A673 (cell line): ENCODE data around the gene B3GNT3. TPM values are rescaled to one million over a fixed set of nuclear protein-coding genes. Genes with fewer than 3 reads are reported as not detected.

Experiments used
- BruUV-seq: library from RNA; stranded (reverse); fragments of 400-500 nt; replicated peaks from 2 replicates; lab custom pipeline; 2021; lab: Mats Ljungman, UMichigan
- CTCF ChIA-PET: fragments of 300-600 bp; sonication (Branson Sonifier 250); formaldehyde crosslinking; loops from one replicate; lab custom pipeline; 2022; ENCODE audit warnings: antibody characterized with exemption; lab: Charles Lee
- POLR2A ChIA-PET: fragments of 300-600 bp; sonication (Branson Sonifier 250); formaldehyde crosslinking; loops from one replicate; lab custom pipeline; 2022; ENCODE audit warnings: antibody characterized with exemption; ENCODE audit not compliant: low non-redundant PET; lab: Charles Lee
- DNase-seq: peaks from one replicate; pipeline ENCODE4 v3.0.0-alpha.2; 2015; ENCODE audit warnings: low spot score
- H3K27ac ChIP-seq: fragments of 200-600 bp; sonication (generic); 2 replicates; pipeline ENCODE4 v1.5.1; 2016; ENCODE audit warnings: mixed run types, low read depth, mild to moderate bottlenecking, mixed read lengths, antibody characterized with exemption, low read length; ENCODE audit not compliant: poor library complexity, severe bottlenecking
- H3K27me3 ChIP-seq: fragments of 200-600 bp; sonication (generic); replicated peaks from 2 replicates; pipeline ENCODE4 v1.6.1; 2017; ENCODE audit warnings: mixed run types, low read depth, mild to moderate bottlenecking, mixed read lengths, antibody characterized with exemption, low read length; ENCODE audit not compliant: insufficient read depth, poor library complexity
- H3K36me3 ChIP-seq: fragments of 200-600 bp; sonication (generic); 2 replicates; pipeline ENCODE4 v1.6.1; 2016; ENCODE audit warnings: mixed run types, mild to moderate bottlenecking, mixed read lengths, antibody characterized with exemption, low read length; ENCODE audit not compliant: insufficient read depth, poor library complexity, severe bottlenecking
- H3K4me1 ChIP-seq: fragments of 200-600 bp; sonication (generic); 2 replicates; pipeline ENCODE4 v1.6.1; 2017; ENCODE audit warnings: mixed run types, mild to moderate bottlenecking, mixed read lengths, antibody characterized with exemption, low read length; ENCODE audit not compliant: insufficient read depth, poor library complexity, severe bottlenecking
- H3K4me3 ChIP-seq: fragments of 200-600 bp; sonication (generic); 2 replicates; pipeline ENCODE4 v1.5.1; 2016; ENCODE audit warnings: low read depth, mixed run types, mild to moderate bottlenecking, mixed read lengths, low read length; ENCODE audit not compliant: poor library complexity, severe bottlenecking
- H3K9me3 ChIP-seq: fragments of 200-600 bp; sonication (generic); 2 replicates; pipeline ENCODE4 v1.6.1; 2016; ENCODE audit warnings: mixed run types, low read depth, mild to moderate bottlenecking, mixed read lengths, antibody characterized with exemption, low read length; ENCODE audit not compliant: poor library complexity, severe bottlenecking
- CTCF ChIP-seq: fragments of 300-800, 200-600 bp; sonication (generic); conservative IDR thresholded peaks from 2 replicates; pipeline ENCODE4 v1.5.1; 2017; ENCODE audit warnings: low read depth, mild to moderate bottlenecking, antibody characterized with exemption, low read length, moderate library complexity, mixed read lengths
- EZH2 ChIP-seq: fragments of 200-600 bp; sonication (generic); IDR thresholded peaks from 2 replicates; pipeline ENCODE4 v1.6.1; 2017; ENCODE audit warnings: borderline replicate concordance, low read depth, mild to moderate bottlenecking, mixed read lengths, antibody characterized with exemption, low read length; ENCODE audit not compliant: poor library complexity, severe bottlenecking
- intact Hi-C: fragments of 100-400 bp; cut with micrococcal nuclease; formaldehyde crosslinking; loops from one replicate; pipeline ENCODE4 v1.10.0; 2022; ENCODE audit not compliant: unreplicated experiment
- total RNA-seq: library from RNA; stranded (reverse); gene quantifications from 2 replicates; pipeline ENCODE4 v1.2.3, GENCODE V29; 2021

B3GNT3 gene
- total RNA-seq, 1 experiment from 2014 or later = not detected

DNA sequence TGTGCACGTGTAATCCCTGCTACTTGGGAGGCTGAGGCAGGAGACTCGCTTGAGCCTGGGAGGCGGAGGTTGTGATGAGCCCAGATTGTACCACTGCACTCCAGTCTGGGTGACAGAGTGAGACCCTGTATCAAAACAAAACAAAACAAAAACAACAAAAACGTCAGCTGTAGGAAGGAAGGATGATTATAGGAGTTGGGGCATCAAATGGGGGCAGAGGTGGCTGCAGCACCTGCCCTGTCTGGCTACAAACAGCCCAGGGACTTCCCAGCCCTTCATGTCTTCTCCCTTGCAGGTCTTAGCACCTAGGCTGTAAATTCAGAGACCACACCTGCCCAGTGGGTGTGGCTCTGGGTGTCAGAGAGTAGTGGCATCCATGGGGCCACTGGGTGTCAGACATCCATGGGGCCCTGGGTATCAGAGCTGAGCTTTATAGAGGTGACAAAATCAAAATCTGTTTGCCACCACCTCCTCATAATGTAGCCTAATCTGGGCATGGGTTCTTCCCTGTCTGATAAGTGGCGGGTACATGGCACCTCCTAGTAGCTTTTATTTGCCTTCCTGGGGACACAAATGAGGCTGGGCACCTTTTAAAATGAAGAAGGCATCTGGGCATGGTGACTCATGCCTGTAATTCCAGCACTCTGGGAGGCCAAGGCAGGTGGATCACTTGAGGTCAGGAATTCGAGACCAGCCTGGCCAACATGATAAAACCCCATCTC is 4.7 kb upstream of the B3GNT3 start:
- CTCF ChIA-PET = no interaction called here

GRCh38 chr19:17794412-17794730 is 567 bp upstream of the B3GNT3 start:
- no TSS peak for BruUV-seq
- H3K27me3 ChIP-seq = peaks cover 17% of the 10 kb centered on the region
- intact Hi-C loops = loop anchor here (10.0 kb wide), 1 partner anchor 60 kb away; the partner anchor contains the start of gene RPL18A

More for the DNA sequence above, 4.7 kb upstream of the B3GNT3 start:
- H3K9me3 ChIP-seq = no peaks in the 10 kb centered on the region
- POLR2A ChIA-PET = no interaction called here
- no peak overlapping the region for H3K27ac ChIP-seq
- BruUV-seq = no TSS peak
- peaks cover 10% of the 10 kb centered on the region for H3K27me3 ChIP-seq
- TF ChIP-seq CTCF (no peak), EZH2 (no peak)
- DNase-seq = no peak
- H3K4me1 ChIP-seq = peaks cover 25% of the 10 kb centered on the region
- no peak overlapping the region for H3K4me3 ChIP-seq
- intact Hi-C loops = loop anchor here (10.0 kb wide), 1 partner anchor 65 kb away; the partner anchor contains the start of gene RPL18A
- H3K36me3 ChIP-seq = no peaks in the 10 kb centered on the region

DNA sequence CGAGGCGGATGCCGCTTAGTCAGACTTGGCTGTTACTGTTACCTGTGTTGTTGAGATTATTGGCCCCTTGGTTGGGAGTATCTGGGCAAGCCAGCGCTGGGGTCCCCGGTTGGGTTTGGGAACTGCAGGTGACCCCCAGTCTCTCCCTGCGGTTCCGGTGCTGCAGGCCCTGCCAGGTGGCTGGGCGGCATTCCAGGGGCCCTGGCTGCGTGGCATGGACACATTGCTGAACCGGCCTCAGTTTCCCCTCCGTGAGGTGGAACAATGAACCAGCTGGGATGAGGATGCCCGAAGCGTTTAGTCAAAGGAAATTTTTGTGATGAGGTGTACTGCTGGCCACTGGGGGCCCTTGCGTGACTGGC is 538 bp downstream of the B3GNT3 start:
- BruUV-seq = no TSS peak
- Histone ChIP-seq H3K27ac (no peak overlapping the region), H3K27me3 (peaks cover 17% of the 10 kb centered on the region), H3K36me3 (no peaks in the 10 kb centered on the region), H3K4me1 (peaks cover 26% of the 10 kb centered on the region), H3K4me3 (no peak overlapping the region), H3K9me3 (no peaks in the 10 kb centered on the region)
- intact Hi-C loops = loop anchor here (10.0 kb wide), 1 partner anchor 59 kb away; the partner anchor contains the start of gene RPL18A
- ChIA-PET POLR2A (no interaction called here), CTCF (no interaction called here)
- TF ChIP-seq EZH2 (no peak), CTCF (no peak)
- no peak for DNase-seq

More at GRCh38 chr19:17794412-17794730, 567 bp upstream of the B3GNT3 start:
- Histone ChIP-seq H3K36me3 (no peaks in the 10 kb centered on the region), H3K9me3 (no peaks in the 10 kb centered on the region), H3K27ac (no peak overlapping the region), H3K4me3 (no peak overlapping the region), H3K4me1 (peaks cover 26% of the 10 kb centered on the region)
- TF ChIP-seq CTCF (no peak), EZH2 (no peak)
- ChIA-PET CTCF (no interaction called here), POLR2A (no interaction called here)
- no peak for DNase-seq
